IPS-18c (cell line): ENCODE data around the gene AP1AR.

Experiments used
- H3K4me3 ChIP-seq: 2 replicates; pipeline ENCODE4 v1.7.0; 2013; ENCODE audit warnings: low read depth, mild to moderate bottlenecking, low read length, moderate library complexity; ENCODE audit not compliant: insufficient read depth
- H3K9me3 ChIP-seq: one replicate; pipeline ENCODE4 v1.6.1; 2013; ENCODE audit warnings: mild to moderate bottlenecking, low read length, moderate library complexity; ENCODE audit not compliant: control insufficient read depth, insufficient read depth

The AP1AR gene

DNA sequence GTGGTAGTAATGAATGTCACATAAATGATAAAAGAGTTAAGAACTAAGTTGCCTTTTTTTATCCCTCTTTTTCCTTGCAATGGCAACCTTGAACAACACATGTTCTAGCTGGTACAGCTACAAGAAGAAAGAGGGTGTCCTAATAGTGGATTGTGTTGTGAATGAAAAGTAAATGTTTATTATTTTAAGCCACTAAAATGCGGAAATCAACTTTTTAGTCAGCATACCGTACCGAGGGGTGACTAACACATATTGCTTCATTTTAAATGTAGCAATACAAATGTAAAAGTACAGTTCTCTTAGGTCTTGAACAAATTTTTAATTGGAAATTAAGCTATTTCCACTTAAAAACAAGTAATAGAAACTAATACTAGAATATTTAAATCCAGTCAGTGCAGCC, 17.7 kb upstream of the AP1AR start:
- no peak overlapping the region for H3K4me3 ChIP-seq
- no peaks in the 10 kb centered on the region for H3K9me3 ChIP-seq

DNA sequence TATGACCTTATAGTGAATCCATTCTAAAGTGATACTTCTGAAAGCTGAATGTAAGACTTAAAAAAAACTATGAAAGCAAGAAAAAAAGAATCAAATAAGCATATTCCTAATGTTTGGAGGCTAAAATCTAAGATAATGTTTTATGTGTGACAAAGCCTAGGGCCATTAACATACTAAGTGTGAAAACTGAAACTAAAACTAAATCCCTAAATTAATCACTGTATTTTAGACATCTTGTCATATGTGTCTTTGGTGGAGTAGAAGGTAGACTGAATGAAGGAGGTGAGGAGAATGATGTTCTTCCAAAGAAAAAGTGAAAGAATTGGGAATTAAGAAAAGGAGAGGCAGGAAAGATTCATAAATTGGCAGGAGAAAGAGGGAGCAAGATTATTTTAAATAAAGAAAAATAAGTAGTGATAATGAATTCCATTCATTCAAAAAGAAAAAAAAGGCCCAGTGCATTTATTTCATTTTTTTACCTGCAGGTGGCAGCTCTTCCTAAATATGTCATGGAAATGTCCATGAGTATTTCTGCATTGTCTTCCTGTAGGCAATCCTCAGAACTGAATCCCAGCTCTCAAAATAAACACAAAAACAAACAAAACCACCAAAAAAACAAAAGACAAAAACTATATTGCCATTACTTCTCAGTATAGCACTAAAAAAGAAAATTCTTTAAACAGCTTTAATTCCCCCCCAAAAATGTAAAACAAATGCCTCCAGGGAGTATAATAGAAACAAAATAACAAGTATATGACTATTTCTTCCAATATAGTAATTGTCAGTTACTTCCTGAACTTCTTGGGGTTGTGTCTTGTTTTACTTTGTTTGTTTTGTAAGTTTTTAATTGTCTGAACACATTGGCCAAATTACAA, 17.0 kb upstream of the AP1AR start:
- Histone ChIP-seq H3K4me3 (no peak overlapping the region), H3K9me3 (no peaks in the 10 kb centered on the region)

DNA sequence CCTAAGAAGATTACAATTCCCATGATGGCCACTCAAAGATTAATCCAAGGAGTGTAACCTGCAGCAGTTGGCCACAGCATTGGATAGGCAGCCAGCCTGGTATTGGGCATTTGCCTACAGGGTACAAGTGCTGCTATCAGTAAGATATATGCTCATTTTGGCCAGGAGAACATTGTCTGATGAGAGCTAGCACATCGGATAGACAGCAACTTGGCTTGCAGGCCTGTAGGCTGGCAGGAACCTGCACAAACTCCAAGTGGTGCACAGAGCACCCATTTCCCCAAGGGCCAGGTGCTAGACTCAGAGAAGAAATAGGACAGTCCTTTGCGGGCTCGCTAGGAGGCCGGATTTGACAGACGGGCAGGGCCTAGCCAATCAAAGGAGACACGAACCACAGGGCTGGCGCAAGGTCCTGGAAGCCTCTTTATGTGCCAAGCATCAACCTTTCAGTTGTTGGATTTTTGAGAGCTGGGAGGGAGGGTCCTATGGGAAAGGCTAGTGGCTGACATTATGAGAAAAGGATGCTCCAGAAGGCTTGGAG, 11.7 kb upstream of the AP1AR start:
- Histone ChIP-seq H3K9me3 (no peaks in the 10 kb centered on the region), H3K4me3 (no peak overlapping the region)

DNA sequence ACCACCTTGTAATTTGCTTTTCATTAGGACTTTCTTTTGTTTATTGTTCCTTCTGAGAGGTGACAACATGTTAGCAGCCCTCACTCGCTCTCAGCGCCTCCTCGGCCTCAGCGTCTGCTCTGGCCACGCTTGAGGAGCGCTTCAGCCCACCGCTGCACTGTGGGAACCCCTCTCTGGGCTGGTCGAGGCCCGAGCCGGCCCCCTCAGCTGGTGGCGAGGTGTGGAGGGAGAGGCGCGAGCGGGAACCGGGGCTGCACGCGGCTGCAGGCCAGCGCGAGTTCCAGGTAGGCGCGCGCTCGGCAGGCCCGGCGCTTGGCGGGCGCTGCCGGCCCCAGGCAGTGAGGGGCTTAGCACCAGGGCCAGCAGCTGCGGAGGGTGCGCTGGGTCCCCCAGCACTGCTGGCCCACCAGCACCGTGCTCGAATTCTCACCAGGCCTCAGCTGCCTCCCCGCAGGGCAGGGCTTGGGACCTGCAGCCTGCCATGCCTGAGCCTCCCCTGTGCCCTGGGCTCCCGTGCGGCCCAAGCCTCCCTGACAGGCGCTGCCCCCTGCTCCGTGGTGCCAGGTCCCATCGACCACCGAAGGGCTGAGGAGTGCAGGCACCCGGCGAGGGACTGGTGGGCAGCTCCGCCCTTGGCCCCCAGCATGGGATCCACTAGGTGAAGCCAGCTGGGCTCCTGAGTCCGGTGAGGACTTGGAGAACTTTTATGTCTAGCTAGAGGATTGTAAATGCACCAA, 9.2 kb upstream of the AP1AR start:
- Histone ChIP-seq H3K4me3 (no peak overlapping the region), H3K9me3 (no peaks in the 10 kb centered on the region)

DNA sequence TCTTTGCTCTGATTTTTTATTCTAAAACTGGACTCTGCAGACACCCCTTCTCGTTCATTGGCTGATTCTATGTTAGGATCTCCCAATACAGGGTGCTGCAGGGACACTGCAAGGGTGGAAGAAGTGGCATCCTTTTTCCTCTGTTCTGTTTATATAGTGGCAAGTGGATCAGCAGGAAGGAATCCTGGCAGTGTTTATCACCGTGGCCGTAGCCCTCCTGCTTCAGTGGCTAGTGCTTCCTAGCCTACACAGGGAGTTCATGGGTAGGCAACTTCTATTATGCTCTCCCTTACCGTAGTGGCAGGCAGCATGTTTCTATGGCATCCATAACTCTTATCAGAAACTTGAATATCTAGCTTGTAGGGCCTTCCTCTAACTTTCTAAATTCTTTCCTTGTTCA, 6.4 kb upstream of the AP1AR start:
- no peaks in the 10 kb centered on the region for H3K9me3 ChIP-seq
- H3K4me3 ChIP-seq, result no peak overlapping the region

DNA sequence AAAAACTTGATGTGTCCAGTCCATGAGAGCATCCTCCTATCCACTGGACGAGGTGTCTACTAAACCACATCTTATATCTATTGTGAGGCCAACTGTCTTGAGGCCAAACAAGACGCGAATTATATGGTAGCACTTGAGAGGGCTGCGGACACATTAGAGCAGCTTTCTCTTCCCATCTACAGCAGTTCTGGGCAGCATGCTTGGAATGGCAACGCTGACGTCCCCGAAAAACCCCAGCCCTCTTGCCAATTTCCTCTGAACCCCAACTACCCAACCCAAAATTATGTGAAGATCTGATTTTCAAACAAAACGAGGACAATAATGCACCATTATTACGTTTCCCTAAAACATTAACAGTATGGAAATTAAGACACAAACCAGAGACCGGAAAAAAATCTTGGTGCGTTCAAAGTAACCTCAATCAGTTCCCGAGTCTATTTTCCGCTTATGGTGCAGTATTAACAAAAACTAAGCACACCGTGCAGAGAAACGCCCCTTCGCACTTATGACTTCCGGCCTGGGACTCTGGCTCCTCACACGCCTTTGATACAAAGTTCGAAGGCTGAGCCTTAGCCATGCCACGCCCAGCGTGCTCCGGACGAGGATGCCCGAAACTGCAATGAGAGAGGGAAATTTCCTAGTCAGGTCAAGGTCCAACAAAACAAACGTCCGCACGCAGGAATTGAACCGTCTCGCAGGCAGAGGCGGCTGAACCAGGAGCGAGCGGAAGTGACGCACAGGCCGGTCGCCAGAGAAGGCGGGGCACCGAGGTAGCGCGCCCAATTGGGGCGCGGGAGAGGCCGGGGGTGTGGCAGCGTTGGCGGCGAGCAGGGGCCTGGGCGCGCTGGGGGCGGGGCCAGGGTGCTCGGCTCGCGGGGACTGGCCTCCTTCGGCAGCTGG, 458 bp upstream of the AP1AR start:
- Histone ChIP-seq H3K9me3 (no peaks in the 10 kb centered on the region), H3K4me3 (peak overlapping the region; percentile 96)

DNA sequence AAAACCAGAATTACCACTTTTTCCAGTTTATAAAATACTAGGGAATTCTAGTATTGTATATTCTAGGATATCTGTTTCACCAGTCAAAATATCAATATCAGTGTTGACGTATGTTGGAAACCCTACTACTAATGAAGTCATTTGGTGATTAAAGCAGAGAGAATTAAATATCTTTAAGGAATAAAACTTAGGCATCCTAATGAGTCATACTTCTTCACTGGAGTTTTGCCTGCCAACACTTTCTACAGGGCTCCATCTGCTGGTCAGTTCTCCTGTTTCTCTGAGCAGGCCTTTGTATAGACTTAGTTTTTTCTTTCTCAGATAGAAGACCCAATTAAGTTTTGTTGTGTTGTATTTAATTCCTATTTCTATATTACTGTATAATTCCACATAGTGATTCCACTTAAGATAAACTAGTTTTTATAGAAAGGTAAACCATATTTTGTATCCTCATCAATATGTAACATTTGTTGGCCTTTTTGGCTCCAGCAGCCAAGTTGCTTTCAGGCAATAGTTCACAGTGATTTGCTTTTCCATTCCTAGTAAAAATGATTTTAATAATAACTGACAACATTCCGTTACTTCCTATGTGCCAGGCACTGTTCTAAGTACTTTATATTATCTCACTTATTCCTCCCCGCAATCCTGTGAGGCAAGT, 3.5 kb downstream of the AP1AR start:
- no peak overlapping the region for H3K4me3 ChIP-seq
- no peaks in the 10 kb centered on the region for H3K9me3 ChIP-seq

DNA sequence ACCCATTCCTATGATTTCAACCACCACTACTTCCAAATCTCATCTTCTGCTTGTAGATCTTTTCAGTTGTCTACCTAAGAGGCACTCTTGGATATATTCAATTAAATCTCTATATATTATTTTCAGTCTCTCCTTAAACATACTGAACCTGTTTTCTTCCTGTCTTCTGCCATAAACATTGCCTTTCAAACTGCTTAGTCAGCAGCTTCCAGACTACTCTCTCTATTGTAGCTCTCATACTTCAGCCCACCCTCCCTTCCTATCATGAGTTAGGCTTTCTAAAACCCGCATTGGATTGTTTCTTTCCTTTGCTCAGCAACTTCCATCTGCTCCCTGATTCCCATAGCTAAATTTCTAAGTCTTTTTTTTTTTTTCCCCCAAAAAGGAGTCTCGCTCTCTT, 4.5 kb downstream of the AP1AR start:
- Histone ChIP-seq H3K9me3 (no peaks in the 10 kb centered on the region), H3K4me3 (no peak overlapping the region)

DNA sequence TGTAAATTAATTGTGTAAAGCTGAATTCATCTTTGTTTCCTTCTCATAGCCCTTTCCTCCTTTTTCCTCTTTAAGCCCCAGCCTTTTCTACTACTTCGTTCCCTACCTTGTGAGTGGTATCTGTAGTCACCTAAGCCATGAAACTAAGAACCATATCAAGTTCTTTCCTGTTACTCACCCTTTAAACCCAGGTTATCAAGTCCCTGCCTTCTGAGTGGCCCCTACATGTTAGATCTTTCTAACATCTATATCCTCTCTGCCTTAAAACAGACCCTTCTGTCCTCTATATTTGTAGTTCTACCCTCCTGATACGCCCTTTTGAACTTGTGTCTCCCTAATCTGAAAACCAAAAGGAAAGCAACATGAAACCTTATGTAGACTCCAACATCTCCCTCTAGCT, 7.2 kb downstream of the AP1AR start:
- Histone ChIP-seq H3K4me3 (no peak overlapping the region), H3K9me3 (no peaks in the 10 kb centered on the region)

DNA sequence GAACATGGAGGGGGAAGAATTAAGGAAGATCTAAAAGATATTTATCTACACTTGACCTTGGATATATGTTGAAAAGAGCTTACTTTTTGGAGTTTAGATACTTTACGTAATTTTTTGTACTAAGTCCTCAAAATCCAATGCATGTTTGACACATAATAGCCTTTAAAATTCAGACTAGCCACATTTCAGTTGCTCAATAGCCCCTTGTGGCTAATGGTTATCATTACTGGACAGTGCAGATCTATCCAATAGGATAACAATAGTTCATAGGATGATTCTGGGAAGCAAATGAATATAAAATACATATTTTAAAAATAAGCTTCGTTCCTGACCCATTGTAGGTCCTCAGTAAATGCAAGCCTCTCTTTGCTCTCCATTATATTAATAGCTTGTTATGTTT, 13.8 kb downstream of the AP1AR start:
- Histone ChIP-seq H3K4me3 (no peak overlapping the region), H3K9me3 (no peaks in the 10 kb centered on the region)

DNA sequence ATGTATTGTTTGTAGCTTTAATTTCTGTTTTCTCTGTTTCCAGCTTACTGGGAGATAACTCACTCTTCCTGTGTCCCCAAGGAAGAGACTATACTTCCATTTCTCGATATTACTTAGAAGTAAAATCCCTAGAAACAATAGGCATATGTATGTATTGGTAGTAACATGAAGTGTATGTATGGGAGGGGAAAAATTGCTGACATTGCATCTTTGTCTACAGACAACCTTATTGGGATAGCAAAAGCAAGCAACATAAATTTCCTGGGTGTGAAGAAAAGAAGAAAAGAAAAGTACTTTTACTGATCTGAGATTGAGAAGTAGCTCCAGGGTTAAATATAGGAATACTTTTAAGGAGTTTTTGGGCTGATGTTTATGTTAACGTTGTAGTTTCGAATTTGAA, 15.4 kb downstream of the AP1AR start:
- Histone ChIP-seq H3K9me3 (no peaks in the 10 kb centered on the region), H3K4me3 (no peak overlapping the region)

DNA sequence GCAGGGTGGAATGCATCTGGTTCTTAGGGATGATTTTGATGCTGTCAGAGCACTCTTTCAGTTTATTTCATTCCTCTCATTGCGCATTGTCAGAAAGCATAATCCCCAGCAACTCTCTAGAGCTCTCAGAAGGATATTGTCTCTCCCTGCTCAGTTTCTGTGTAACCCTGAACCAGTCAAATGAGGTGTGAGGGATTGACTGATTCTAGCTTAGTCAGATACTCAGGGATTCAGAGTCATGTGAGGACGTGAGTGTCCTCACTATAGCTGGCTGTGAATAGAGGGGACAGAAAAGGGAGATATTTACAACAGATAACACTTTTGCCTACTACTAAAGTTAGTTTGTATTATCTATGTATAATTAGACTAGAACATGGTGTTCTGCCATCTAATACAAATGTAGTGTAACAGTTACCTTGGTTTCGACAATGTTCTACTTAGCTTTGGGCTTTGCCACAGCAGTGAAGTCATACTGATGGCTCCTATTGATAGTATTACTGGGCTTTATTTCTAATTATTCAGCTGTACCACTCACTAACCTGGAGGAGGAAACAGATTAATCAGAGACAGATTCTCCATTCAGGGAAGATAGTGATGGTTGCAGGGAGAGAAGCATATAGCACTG, 19.5 kb downstream of the AP1AR start:
- no peak overlapping the region for H3K4me3 ChIP-seq
- no peaks in the 10 kb centered on the region for H3K9me3 ChIP-seq

DNA sequence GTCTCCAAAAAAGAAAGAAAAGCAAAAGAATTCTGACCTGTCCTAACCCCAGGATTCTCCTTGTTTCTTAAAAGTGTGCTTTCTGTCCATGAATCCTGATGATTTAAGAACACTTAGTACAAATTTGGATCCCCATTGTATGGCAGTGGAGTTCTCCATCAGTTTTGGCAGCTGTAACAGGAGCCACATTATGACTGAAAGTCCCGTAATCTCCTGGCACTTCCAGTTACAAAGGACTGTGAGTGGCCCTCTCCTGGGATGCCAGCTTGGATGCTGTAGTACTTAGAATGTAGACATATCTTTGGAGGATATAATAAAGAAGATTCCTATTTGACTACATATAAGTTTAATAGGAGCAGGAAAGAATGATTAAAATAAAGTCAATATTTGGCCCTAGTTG, 20.6 kb downstream of the AP1AR start:
- Histone ChIP-seq H3K4me3 (no peak overlapping the region), H3K9me3 (no peaks in the 10 kb centered on the region)

DNA sequence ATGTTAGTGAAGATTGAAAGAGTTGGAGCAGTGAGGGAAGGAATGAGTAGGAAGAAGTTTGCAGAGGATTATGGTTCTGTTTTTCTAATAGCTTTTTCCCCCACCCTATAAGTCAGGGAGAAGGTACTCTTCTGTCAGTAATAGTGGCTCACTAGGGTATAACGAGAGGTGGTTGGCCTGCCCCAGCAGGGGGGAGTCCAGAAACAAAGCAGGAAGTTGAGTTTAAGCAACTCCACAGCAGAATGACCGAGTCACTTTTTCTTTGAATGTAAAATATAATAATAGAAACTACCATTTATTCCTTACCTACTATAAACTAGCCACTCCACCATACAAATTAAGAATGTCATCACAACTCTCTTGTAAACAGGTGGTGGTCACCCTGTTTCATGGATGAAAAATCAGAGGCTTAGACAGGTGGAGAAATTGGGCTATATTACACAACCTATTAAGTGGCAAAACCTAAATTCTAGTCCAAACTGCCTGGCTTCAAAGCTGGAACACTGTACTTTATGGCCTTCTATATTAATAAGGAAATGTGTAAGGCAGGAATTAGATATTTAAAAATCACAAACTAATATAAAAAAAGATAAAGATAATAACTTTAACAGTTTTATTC, 21.9 kb downstream of the AP1AR start:
- H3K9me3 ChIP-seq, result no peaks in the 10 kb centered on the region

DNA sequence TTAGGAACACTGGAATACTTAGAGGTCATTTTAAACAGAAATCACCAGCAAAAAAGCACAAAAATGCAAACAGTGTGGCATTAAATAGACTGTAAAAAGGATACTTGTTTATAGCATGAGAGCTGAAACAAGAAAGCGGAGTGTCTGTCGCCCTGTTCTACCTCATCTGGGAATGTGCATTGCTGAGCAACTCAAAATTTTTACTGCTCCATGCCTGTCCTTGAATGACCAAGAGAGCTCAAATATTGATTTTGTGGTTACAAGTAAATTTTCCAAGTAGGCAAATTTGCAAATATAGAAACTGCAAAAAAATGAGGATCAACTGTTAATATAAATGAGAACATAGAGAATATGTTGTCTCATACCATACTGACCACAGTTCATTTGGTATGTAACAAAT, 25.5 kb downstream of the AP1AR start:
- H3K4me3 ChIP-seq, result no peak overlapping the region
- no peaks in the 10 kb centered on the region for H3K9me3 ChIP-seq

More for the DNA sequence above, 21.9 kb downstream of the AP1AR start:
- H3K4me3 ChIP-seq, result no peak overlapping the region

DNA sequence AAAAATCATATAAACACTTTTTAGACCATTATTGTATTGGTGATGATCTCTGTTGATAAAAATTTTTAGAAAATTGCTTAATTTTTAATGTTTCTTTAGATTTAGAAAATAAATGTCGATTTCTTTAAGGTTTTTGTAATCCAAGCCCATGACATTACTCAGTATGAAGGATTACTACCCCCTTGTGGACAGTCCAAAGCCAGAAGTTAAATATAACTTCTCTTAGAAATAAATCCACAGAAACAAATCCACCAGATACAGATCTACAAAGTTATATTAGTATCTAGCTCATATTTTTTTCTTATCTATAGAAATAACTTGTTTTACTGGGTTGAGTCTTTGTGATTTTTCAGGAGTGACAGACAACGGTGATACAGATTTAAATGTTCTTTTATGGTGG, 35.2 kb downstream of the AP1AR start:
- H3K4me3 ChIP-seq, result no peak overlapping the region
- H3K9me3 ChIP-seq, result no peaks in the 10 kb centered on the region
